ENCODE measurements around the gene LMAN1.

Gene LMAN1

GRCh38 chr18:59308938-59309260 is 50.2 kb downstream of the LMAN1 start:
- no peak for TF ChIP-seq CTCF (IDR thresholded peaks at IDR 0.05)
- Histone ChIP-seq H3K9me3 (no peaks in the 10 kb centered on the region), H3K27ac (no peak overlapping the region), H3K36me3 (no peaks in the 10 kb centered on the region), H3K4me3 (ENCODE audit: low read depth in 1 of 2, low read length in 1 of 2) (no peak overlapping the region), H3K4me1 (ENCODE audit: control insufficient read depth in 1 of 2, insufficient read depth in 1 of 2, low read depth in 1 of 2, low read length in 1 of 2) (peaks cover 0 to 5% of the 10 kb centered on the region in 2 experiments), H3K27me3 (peaks cover 79% of the 10 kb centered on the region)

GRCh38 chr18:59308248-59308937 is 50.7 kb downstream of the LMAN1 start:
- no peaks in the 10 kb centered on the region for H3K9me3 ChIP-seq
- no peaks in the 10 kb centered on the region for H3K36me3 ChIP-seq
- H3K27ac ChIP-seq = no peak overlapping the region
- H3K4me1 ChIP-seq (ENCODE audit: control insufficient read depth in 1 of 2, insufficient read depth in 1 of 2, low read depth in 1 of 2, low read length in 1 of 2) = peaks cover 0 to 5% of the 10 kb centered on the region in 2 experiments
- H3K4me3 ChIP-seq (ENCODE audit: low read depth in 1 of 2, low read length in 1 of 2) = no peak overlapping the region
- peaks cover 84% of the 10 kb centered on the region for H3K27me3 ChIP-seq
- TF ChIP-seq CTCF (IDR thresholded peaks at IDR 0.05) = no peak

DNA sequence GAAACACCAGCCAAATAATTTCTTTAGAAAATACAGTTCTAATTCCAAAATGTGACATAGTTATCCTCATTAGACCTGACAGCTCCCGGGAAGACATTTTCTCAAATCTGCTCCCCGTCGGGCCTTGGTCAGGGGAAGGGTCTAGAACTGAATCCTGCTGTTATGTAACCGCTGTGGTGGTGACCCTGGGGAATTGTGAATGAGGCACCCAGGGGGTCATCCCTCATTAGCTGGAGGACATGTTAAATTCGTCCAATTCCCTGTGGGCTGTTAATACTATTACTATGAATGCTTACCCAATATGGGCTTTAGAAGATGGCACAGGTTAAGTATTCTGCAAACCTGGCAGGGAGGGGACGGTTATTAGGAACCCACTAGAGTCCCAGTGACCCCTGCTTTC is 52.4 kb downstream of the LMAN1 start:
- H3K27ac ChIP-seq = no peak overlapping the region
- no peaks in the 10 kb centered on the region for H3K36me3 ChIP-seq
- no peak overlapping the region for H3K4me3 ChIP-seq (ENCODE audit: low read depth in 1 of 2, low read length in 1 of 2)
- TF ChIP-seq CTCF (IDR thresholded peaks at IDR 0.05) = no peak
- peaks cover 0 to 5% of the 10 kb centered on the region in 2 experiments for H3K4me1 ChIP-seq (ENCODE audit: control insufficient read depth in 1 of 2, insufficient read depth in 1 of 2, low read depth in 1 of 2, low read length in 1 of 2)
- no peaks in the 10 kb centered on the region for H3K9me3 ChIP-seq
- peaks cover 79% of the 10 kb centered on the region for H3K27me3 ChIP-seq

- no peak overlapping the region for H3K4me3 ChIP-seq (ENCODE audit: low read depth in 1 of 2, low read length in 1 of 2)
- peaks cover 66% of the 10 kb centered on the region for H3K27me3 ChIP-seq
- no peak overlapping the region for H3K27ac ChIP-seq
- no peak for TF ChIP-seq CTCF (IDR thresholded peaks at IDR 0.05)
- no peaks in the 10 kb centered on the region for H3K36me3 ChIP-seq
- no peaks in the 10 kb centered on the region for H3K9me3 ChIP-seq
- H3K4me1 ChIP-seq (ENCODE audit: control insufficient read depth in 1 of 2, insufficient read depth in 1 of 2, low read depth in 1 of 2, low read length in 1 of 2) = peaks cover 0 to 5% of the 10 kb centered on the region in 2 experiments
Measured at GRCh38 chr18:59305295-59305694, 53.8 kb downstream of the LMAN1 start.

GRCh38 chr18:59303656-59304195 is 55.3 kb downstream of the LMAN1 start:
- Histone ChIP-seq H3K27me3 (peaks cover 50% of the 10 kb centered on the region), H3K4me3 (ENCODE audit: low read depth in 1 of 2, low read length in 1 of 2) (no peak overlapping the region), H3K27ac (no peak overlapping the region), H3K36me3 (no peaks in the 10 kb centered on the region), H3K4me1 (ENCODE audit: control insufficient read depth in 1 of 2, insufficient read depth in 1 of 2, low read depth in 1 of 2, low read length in 1 of 2) (peaks cover 0 to 3% of the 10 kb centered on the region in 2 experiments), H3K9me3 (no peaks in the 10 kb centered on the region)
- TF ChIP-seq CTCF (IDR thresholded peaks at IDR 0.05) = no peak
